HCT116 (cell line): Measurements from ENCODE around the gene OPCML.

ENCODE experiments used
- CTCF ChIP-seq, 3 experiments: fragments of 200-600 bp in 1 of 3; sonication (generic) in 1 of 3; IDR thresholded peaks in 2 of 3; conservative IDR thresholded peaks in 1 of 3; 2 replicates each; pipeline ENCODE4 v1.5.1; 2012 to 2017; ENCODE audit warnings: low read depth in 2 of 3, low read length in 2 of 3, antibody characterized with exemption in 1 of 3, borderline replicate concordance in 1 of 3, control low read depth in 1 of 3, mild to moderate bottlenecking in 1 of 3, mixed read lengths in 1 of 3, mixed run types in 1 of 3, moderate library complexity in 1 of 3; ENCODE audit not compliant: insufficient read depth in 1 of 3
- EGR1 ChIP-seq: IDR thresholded peaks from 2 replicates; pipeline ENCODE4 v1.6.1; 2012; ENCODE audit warnings: low read depth
- EZH2 ChIP-seq: fragments of 200-600 bp; sonication (generic); IDR thresholded peaks from 2 replicates; pipeline ENCODE4 v1.6.1; 2017; ENCODE audit warnings: antibody characterized with exemption, mixed run types
- POLR2A ChIP-seq: IDR thresholded peaks from 2 replicates; pipeline ENCODE4 v1.7.0; 2011; ENCODE audit warnings: borderline replicate concordance; ENCODE audit not compliant: insufficient read depth, insufficient read length; ENCODE audit errors: extremely low read depth
- ZFX ChIP-seq: fragments of 450-650 bp; IDR thresholded peaks from 2 replicates; pipeline ENCODE4 v1.6.1; 2017

- no peak for TF ChIP-seq CTCF (IDR thresholded peaks at IDR 0.05 in 2 of 3, conservative IDR thresholded peaks at IDR 0.05 in 1 of 3; ENCODE audit: borderline replicate concordance in 1 of 3, insufficient read depth in 1 of 3, low read depth in 2 of 3, low read length in 2 of 3)
- TF ChIP-seq ZFX, result no peak
- no peak for TF ChIP-seq POLR2A
- TF ChIP-seq EGR1, result no peak
- no peak for TF ChIP-seq EZH2
Measured at GRCh38 chr11:132824642-132825041, 707.7 kb downstream of the OPCML start.
